ENCODE data around the gene ELOA.
"Not testable (repeated sequence)": the region's sequence is repeated elsewhere in the genome, so short reads cannot be mapped to it uniquely, and the experiment has no call there.

Gene ELOA

GRCh38 chr1:23794732-23795182 lies 51.5 kb downstream of the ELOA start:
- not testable (repeated sequence) for H2AFZ ChIP-seq (ENCODE audit: low read depth, low read length); H3K27me3 ChIP-seq (ENCODE audit: insufficient read depth, low read length); H3K9me3 ChIP-seq (ENCODE audit: low read length); H3K4me3 ChIP-seq (ENCODE audit: low read length)
- H3K36me3 ChIP-seq (ENCODE audit: insufficient read depth, low read length), result peaks cover 36% of the 10 kb centered on the region
- H3K4me1 ChIP-seq (ENCODE audit: insufficient read depth, low read length), result peaks cover 24% of the 10 kb centered on the region

- no peaks in the 10 kb centered on the region for H3K27me3 ChIP-seq (ENCODE audit: insufficient read depth, low read length)
- H3K9me3 ChIP-seq (ENCODE audit: low read length), result no peaks in the 10 kb centered on the region
- H3K4me3 ChIP-seq (ENCODE audit: low read length), result no peak overlapping the region
- peaks cover 21% of the 10 kb centered on the region for H3K4me1 ChIP-seq (ENCODE audit: insufficient read depth, low read length)
- no peak overlapping the region for H2AFZ ChIP-seq (ENCODE audit: low read depth, low read length)
- H3K36me3 ChIP-seq (ENCODE audit: insufficient read depth, low read length), result peaks cover 36% of the 10 kb centered on the region
Observed at GRCh38 chr1:23795676-23796465, 52.6 kb downstream of the ELOA start.

GRCh38 chr1:23796466-23797271 lies 53.4 kb downstream of the ELOA start:
- no peak overlapping the region for H2AFZ ChIP-seq (ENCODE audit: low read depth, low read length)
- no peak overlapping the region for H3K4me3 ChIP-seq (ENCODE audit: low read length)
- no peaks in the 10 kb centered on the region for H3K27me3 ChIP-seq (ENCODE audit: insufficient read depth, low read length)
- H3K4me1 ChIP-seq (ENCODE audit: insufficient read depth, low read length), result peaks cover 23% of the 10 kb centered on the region
- H3K36me3 ChIP-seq (ENCODE audit: insufficient read depth, low read length), result peaks cover 36% of the 10 kb centered on the region
- no peaks in the 10 kb centered on the region for H3K9me3 ChIP-seq (ENCODE audit: low read length)

- Histone ChIP-seq H3K36me3 (ENCODE audit: insufficient read depth, low read length) (peaks cover 36% of the 10 kb centered on the region), H3K4me1 (ENCODE audit: insufficient read depth, low read length) (peaks cover 14% of the 10 kb centered on the region), H2AFZ (ENCODE audit: low read depth, low read length) (no peak overlapping the region), H3K27me3 (ENCODE audit: insufficient read depth, low read length) (no peaks in the 10 kb centered on the region), H3K9me3 (ENCODE audit: low read length) (no peaks in the 10 kb centered on the region), H3K4me3 (ENCODE audit: low read length) (no peak overlapping the region)
Observed at GRCh38 chr1:23797478-23798448, 54.5 kb downstream of the ELOA start.

GRCh38 chr1:23798662-23799142 lies 55.4 kb downstream of the ELOA start:
- peaks cover 14% of the 10 kb centered on the region for H3K4me1 ChIP-seq (ENCODE audit: insufficient read depth, low read length)
- H3K4me3 ChIP-seq (ENCODE audit: low read length), result peak overlapping the region; percentile 91
- no peak overlapping the region for H2AFZ ChIP-seq (ENCODE audit: low read depth, low read length)
- peaks cover 28% of the 10 kb centered on the region for H3K36me3 ChIP-seq (ENCODE audit: insufficient read depth, low read length)
- H3K9me3 ChIP-seq (ENCODE audit: low read length), result no peaks in the 10 kb centered on the region
- H3K27me3 ChIP-seq (ENCODE audit: insufficient read depth, low read length), result no peaks in the 10 kb centered on the region

GRCh38 chr1:23799255-23799569 lies 55.9 kb downstream of the ELOA start:
- H3K4me3 ChIP-seq (ENCODE audit: low read length), result peak overlapping the region; percentile 91

GRCh38 chr1:23799570-23800399 lies 56.5 kb downstream of the ELOA start:
- Histone ChIP-seq H3K9me3 (ENCODE audit: low read length) (no peaks in the 10 kb centered on the region), H3K4me1 (ENCODE audit: insufficient read depth, low read length) (peaks cover 14% of the 10 kb centered on the region), H3K4me3 (ENCODE audit: low read length) (peak overlapping the region; percentile 91), H3K27me3 (ENCODE audit: insufficient read depth, low read length) (no peaks in the 10 kb centered on the region), H2AFZ (ENCODE audit: low read depth, low read length) (peak overlapping the region; percentile 31), H3K36me3 (ENCODE audit: insufficient read depth, low read length) (peaks cover 30% of the 10 kb centered on the region)

More at GRCh38 chr1:23799255-23799569, 55.9 kb downstream of the ELOA start:
- Histone ChIP-seq H3K4me1 (ENCODE audit: insufficient read depth, low read length) (peaks cover 14% of the 10 kb centered on the region), H3K36me3 (ENCODE audit: insufficient read depth, low read length) (peaks cover 32% of the 10 kb centered on the region), H3K27me3 (ENCODE audit: insufficient read depth, low read length) (no peaks in the 10 kb centered on the region), H3K9me3 (ENCODE audit: low read length) (no peaks in the 10 kb centered on the region), H2AFZ (ENCODE audit: low read depth, low read length) (no peak overlapping the region)

GRCh38 chr1:23800400-23801337 lies 57.4 kb downstream of the ELOA start, which contains the start of gene GALE:
TSS of gene GALE (minus strand) at chr1:23800754. CDS start at chr1:23799007, 1,747 bp downstream.
- peaks cover 14% of the 10 kb centered on the region for H3K4me1 ChIP-seq (ENCODE audit: insufficient read depth, low read length)
- H3K4me3 ChIP-seq (ENCODE audit: low read length), result peak within 1 kb of the TSS; percentile 91
- no peaks in the 10 kb centered on the region for H3K27me3 ChIP-seq (ENCODE audit: insufficient read depth, low read length)
- H3K9me3 ChIP-seq (ENCODE audit: low read length), result no peaks in the 10 kb centered on the region
- H2AFZ ChIP-seq (ENCODE audit: low read depth, low read length), result peak within 1 kb of the TSS; percentile 62
- peaks cover 30% of the 10 kb centered on the region for H3K36me3 ChIP-seq (ENCODE audit: insufficient read depth, low read length)

- Histone ChIP-seq H3K9me3 (ENCODE audit: low read length) (no peaks in the 10 kb centered on the region), H3K4me1 (ENCODE audit: insufficient read depth, low read length) (peaks cover 14% of the 10 kb centered on the region), H3K27me3 (ENCODE audit: insufficient read depth, low read length) (no peaks in the 10 kb centered on the region), H3K4me3 (ENCODE audit: low read length) (peak overlapping the region; percentile 91), H2AFZ (ENCODE audit: low read depth, low read length) (peak overlapping the region; percentile 62), H3K36me3 (ENCODE audit: insufficient read depth, low read length) (peaks cover 24% of the 10 kb centered on the region)
Observed at GRCh38 chr1:23801338-23801748, 58.1 kb downstream of the ELOA start.

- Histone ChIP-seq H3K36me3 (ENCODE audit: insufficient read depth, low read length) (peaks cover 20% of the 10 kb centered on the region), H3K4me3 (ENCODE audit: low read length) (peak overlapping the region; percentile 91), H3K4me1 (ENCODE audit: insufficient read depth, low read length) (peaks cover 14% of the 10 kb centered on the region), H2AFZ (ENCODE audit: low read depth, low read length) (no peak overlapping the region), H3K27me3 (ENCODE audit: insufficient read depth, low read length) (no peaks in the 10 kb centered on the region), H3K9me3 (ENCODE audit: low read length) (no peaks in the 10 kb centered on the region)
Observed at GRCh38 chr1:23801876-23802275, 58.6 kb downstream of the ELOA start.

GRCh38 chr1:23802809-23803342 lies 59.6 kb downstream of the ELOA start:
- H3K27me3 ChIP-seq (ENCODE audit: insufficient read depth, low read length); H2AFZ ChIP-seq (ENCODE audit: low read depth, low read length); H3K4me3 ChIP-seq (ENCODE audit: low read length); H3K9me3 ChIP-seq (ENCODE audit: low read length): not testable (repeated sequence)
- Histone ChIP-seq H3K36me3 (ENCODE audit: insufficient read depth, low read length) (peaks cover 20% of the 10 kb centered on the region), H3K4me1 (ENCODE audit: insufficient read depth, low read length) (peaks cover 14% of the 10 kb centered on the region)
